Activated naive CD4-positive, alpha-beta T cell treated with anti-CD3 and anti-CD28 coated beads, Interleukin-2, amount 50 U/mL, for 16 hours (primary cell): ENCODE measurements around the gene PAH.

Experiments
- DNase-seq: peaks from one replicate; pipeline ENCODE4 v3.0.0-alpha.2; 2020

PAH gene

DNA sequence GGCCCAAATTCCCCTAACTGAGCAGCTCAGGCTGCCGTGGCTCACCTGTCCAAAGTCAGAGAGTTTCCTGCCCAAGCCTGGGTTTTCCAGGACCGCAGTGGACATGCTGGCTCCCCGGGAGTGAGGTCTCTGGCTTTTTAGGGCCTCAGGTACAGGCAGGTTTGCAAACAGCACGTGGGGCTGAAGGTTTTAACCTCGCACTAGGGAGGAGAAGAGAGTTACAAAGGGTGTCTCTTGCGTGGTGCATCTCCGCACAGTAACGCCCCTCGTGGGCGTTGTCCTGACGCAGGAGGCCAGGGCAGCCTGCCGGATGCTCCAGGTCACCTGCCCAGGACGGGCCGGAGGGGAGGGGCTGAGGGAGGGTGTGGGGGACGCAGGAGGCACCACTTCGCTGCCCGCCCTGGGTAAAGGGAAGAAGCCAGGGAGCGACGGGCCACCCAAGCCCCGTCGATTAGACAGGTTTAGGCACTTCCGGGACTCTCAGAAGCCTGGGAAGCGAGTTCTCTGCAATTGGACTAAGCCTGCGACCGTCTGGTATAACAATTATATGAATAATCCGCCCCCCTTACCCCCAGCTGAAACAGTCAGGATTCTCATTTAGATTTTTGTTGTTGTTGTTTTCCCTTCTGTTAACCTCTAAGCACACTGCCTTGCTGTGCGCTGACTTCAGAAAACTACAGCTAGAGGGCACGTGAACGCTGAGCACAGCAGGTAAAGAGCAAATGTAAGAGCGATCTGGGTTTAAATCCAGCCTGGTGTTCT lies at the start of gene PAH:
TSS of gene PAH (minus strand) at position 219 of the 762 bp plus-strand sequence. CDS start at position 105, 114 bp downstream.
- no peak for DNase-seq

DNA sequence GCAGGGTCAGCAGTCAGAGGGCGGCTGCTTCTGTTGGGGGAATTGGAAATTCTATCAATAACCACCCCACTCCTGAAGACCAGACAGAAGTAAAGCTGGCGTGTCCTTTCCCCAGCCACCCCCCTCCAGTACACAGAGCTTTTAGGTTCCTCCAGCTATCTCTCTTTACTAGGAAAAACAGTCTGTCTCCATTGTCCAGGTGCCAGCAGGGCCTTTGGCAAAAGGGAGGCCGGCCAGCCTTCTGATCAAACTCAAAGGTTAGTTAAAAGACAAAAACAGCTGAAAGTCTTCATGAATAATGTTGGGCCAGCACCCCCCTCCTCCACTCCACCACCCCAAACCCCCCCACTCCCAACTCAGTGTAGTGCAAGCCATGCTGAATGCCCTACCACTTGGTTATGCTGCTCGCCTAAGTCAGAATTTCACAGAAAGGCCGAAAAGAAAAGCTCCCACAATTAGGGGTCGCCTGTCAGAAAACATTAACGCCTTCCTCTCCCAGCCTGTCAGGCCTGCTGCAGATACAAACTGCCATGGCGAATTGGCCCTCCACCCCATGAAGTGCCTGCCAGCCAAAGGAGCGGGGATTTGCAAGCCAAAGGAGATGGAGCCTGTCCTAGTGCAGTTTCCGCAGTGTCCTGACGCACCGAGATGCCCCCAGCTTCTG lies 49.3 kb upstream of the PAH start:
- DNase-seq, result no peak

DNA sequence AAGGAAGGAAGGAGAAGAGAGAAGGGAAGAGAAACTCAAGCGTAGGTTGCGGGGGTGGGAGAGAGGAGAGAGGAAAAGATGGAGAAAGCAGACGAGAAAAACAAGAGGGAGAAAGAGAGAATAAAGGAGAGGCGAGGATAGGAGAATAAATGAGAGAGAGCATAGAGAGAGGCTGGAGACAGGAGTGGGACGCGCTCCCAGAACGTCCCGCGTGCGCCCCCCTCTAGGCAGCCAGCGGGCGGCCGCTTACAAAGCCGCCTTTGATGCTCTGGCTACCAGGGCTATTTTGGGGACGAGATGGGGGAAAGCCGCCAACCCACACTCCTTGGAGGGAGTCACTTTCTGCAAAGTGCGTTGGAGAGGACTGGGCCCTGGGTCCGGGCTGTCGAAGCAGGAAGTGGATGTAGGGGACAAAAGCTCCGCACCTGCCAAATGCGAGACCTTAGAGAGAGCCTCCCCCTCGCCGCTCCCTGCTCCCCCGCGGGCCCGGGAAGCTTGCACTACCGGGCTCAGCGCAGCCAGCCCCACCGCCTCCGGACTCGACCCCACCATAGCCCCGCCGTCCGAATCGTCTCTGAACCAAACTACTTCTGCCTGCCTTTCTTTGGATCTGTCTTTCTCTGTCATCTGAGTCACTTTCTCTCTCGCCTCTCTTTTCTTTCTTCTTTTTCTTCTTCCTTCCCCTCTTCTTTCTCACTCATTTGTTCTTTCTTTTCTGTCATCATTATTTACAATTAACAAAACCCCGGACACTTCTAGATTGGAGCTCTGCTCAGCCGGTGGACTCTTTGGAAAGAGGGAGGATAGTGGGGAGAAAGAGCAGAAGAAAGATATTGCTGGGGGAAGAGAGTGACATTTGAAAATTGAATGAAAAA lies 48.5 kb upstream of the PAH start:
- DNase-seq, result no peak

DNA sequence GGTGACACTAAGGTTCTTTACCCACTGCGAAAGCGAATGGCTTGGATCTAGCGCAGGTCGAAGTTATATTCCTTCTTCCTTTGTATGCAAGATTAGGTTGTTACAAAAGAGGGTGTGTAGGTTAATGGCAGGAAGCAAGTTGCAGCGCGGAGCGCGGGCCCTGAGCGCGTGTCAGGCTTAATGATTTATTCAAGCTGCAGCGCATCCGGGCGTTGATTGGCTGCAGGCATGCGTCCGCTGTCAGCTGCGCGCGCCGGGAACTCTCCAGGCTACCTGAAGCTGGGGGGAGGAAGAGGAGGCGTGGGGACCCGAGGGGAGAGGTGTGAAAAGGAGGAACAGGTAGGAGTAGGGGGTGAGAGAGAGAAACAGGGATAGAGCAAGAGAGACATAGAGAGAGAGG lies 47.8 kb upstream of the PAH start:
- DNase-seq, result no peak

DNA sequence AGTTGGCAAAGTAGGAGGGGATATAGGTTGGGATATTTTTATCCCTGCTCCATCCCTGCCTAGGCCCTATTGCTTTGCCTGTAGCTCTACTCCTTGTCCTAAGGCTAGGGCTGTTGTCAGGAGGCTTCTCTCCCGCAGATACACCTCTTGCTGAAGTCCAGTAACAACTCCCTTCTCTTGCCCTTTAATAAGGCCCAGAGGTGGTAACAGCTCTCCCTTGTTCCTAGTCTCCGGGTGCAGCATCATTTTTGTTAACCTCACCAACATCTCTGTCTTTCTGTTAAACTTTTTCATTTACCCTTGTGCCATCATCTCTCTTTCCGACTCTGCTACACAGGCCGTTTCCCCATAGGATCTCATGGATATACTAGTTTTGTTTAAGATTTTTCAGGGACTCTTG lies 46.8 kb upstream of the PAH start:
- DNase-seq, result no peak

DNA sequence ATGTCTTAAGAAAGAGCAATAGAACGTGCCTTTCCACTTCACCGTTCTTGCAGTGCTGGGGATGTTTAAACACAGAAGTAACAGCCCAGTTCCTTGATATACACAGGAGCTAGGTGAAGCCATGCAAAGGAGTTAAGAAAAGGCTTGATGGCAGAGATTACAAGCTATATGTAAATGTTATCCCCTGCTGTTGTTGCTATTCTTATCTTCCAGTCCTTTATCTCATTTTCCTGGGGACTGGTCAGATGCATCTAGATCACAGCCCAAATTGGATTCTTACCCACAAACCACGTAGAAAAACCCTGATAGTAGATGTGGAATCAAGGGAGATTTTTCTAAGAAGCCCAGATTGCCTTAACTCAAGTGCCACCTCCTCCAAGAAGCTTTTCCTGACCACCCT lies 45.9 kb upstream of the PAH start:
- DNase-seq, result no peak

DNA sequence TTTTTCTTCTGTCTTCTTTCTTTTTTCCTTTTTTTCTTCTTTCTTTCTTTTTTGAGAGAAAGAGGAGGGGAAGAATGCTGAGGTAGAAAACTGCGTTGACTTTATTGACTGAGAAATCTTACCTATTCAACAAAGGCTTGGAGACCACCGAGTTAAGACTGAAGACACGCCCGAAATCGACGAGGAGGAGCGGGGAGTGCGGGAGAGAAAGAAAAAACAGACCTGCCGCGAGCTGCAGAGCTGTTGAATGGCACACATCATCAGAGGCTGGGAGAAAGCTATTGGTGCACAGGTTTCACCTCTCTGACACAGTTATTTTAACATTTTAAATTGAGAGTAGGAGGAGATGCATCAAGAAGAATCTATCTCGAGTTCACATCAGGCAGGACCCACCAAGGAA lies 45.5 kb upstream of the PAH start:
- DNase-seq, result no peak

DNA sequence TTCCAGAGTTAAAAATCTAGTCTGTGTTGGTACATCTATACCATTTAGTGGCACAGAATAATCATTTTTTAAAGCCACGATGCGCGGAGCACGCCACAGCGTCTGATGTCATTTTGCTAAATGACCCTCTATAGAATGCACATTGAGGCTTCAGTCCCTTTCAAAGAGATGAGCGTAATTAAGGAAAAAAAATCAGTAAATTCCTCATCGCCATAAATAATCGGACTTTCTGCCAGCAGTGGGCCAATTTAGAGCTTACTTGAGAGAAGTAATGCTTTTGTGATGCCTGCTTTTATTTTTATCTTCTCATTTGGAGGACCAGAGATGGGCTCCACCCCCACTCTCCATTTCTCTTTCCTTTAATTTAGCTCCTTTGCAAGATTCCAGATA lies 44.4 kb upstream of the PAH start:
- no peak for DNase-seq

DNA sequence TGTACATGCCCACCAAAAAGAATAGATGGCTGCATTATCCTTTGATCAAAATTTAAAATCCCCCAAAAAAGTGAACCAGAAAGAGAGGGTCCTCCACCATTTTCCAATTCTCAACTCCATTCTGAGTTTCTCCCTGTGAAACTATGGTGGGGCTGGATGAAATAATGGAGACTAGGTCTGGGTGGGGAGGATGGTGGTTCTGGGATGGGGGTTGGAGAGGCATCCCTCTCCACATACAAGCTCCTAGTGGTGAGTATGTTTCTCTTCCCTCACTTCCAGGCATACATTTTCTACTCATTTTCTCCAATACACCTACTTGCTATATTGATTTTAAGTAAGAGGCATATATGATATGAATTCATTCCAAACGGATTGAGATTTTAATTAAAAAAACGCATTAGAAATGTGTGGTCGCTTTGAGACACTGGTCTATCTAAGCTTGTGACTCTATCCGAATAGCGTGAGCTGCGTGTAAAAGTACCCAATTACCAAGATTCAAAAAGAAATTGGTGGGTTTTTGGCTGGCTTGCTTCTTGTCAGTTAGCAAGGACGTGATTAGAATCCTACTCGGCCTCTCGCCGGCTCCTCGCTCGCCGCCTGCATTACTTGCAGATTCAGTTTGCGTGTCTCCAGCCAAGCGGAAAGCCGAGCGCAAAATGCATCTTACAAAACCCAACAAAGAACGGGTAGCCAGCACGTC lies 43.9 kb upstream of the PAH start:
- no peak for DNase-seq

DNA sequence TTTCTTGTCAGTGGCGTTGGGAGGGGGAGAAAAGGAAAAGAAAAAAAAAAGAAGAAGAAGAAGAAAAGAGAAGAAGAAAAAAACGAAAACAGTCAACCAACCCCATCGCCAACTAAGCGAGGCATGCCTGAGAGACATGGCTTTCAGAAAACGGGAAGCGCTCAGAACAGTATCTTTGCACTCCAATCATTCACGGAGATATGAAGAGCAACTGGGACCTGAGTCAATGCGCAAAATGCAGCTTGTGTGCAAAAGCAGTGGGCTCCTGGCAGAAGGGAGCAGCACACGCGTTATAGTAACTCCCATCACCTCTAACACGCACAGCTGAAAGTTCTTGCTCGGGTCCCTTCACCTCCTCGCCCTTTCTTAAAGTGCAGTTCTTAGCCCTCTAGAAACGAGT lies 42.3 kb upstream of the PAH start:
- no peak for DNase-seq

DNA sequence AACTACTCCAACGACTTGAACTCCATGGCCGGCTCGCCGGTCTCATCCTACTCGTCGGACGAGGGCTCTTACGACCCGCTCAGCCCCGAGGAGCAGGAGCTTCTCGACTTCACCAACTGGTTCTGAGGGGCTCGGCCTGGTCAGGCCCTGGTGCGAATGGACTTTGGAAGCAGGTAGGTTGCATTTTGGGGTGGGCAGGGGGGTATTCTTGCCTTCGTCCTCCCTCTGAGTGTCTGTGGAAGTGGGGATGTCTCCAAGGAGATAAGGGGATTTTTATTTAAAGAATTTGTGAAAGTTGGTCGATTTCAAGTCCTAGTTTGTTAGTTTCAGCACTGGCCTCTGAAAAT lies 41.8 kb upstream of the PAH start:
- DNase-seq, result no peak

DNA sequence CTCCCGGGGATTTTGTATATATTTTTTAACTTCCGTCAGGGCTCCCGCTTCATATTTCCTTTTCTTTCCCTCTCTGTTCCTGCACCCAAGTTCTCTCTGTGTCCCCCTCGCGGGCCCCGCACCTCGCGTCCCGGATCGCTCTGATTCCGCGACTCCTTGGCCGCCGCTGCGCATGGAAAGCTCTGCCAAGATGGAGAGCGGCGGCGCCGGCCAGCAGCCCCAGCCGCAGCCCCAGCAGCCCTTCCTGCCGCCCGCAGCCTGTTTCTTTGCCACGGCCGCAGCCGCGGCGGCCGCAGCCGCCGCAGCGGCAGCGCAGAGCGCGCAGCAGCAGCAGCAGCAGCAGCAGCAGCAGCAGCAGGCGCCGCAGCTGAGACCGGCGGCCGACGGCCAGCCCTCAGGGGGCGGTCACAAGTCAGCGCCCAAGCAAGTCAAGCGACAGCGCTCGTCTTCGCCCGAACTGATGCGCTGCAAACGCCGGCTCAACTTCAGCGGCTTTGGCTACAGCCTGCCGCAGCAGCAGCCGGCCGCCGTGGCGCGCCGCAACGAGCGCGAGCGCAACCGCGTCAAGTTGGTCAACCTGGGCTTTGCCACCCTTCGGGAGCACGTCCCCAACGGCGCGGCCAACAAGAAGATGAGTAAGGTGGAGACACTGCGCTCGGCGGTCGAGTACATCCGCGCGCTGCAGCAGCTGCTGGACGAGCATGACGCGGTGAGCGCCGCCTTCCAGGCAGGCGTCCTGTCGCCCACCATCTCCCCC lies 41.2 kb upstream of the PAH start:
- no peak for DNase-seq

DNA sequence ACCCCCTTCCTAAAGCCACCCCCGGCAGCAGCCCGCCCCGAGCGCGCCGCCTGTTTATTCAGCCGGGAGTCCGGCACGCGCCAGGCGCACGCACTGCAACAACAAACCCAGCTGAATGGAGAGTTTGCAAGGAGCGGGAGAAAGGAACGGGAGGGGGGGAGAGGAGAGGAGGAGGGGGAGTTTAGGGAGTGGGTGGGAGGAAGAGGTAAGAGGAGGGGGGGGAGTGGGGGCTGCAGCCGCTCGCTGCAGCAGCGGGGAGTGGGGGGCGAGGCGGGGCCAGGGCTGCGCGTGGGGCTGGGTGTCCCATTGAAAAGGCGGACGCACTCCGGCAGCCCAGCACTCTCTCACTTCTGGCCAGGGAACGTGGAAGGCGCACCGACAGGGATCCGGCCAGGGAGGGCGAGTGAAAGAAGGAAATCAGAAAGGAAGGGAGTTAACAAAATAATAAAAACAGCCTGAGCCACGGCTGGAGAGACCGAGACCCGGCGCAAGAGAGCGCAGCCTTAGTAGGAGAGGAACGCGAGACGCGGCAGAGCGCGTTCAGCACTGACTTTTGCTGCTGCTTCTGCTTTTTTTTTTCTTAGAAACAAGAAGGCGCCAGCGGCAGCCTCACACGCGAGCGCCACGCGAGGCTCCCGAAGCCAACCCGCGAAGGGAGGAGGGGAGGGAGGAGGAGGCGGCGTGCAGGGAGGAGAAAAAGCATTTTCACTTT lies 40.5 kb upstream of the PAH start, which contains the start of gene ASCL1:
TSS of gene ASCL1 (plus strand) at position 336 of the 712 bp plus-strand sequence. CDS start 571 bp downstream, outside the sequence.
- DNase-seq, result no peak

DNA sequence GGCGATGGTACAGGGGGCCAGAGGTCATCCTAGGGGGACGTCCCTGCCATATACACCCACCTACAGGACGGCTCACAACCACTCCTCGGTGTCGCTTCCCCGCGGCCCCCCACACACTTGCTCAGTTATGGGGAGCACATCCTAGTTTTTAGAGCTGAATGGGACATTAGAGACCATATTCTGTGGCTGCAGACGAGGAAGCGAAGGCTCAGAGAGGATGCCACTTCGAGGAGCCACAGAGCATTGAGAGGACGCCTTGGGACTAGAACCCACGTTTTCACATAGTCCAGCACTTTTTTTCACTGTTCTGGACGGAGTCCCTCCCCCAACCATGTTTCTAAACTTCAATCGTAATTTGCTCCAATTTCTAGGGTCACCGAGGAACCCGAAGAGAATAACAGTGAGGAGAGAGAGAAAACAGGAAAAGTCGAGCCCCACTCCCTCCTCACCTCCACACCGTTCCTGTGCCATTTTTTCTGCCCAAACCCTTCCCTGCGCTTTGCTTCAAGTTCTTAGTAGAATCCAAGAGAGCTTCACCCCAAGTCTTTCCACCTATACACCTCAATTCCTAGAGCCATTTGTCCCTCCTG lies 39.8 kb upstream of the PAH start:
- DNase-seq, result no peak

DNA sequence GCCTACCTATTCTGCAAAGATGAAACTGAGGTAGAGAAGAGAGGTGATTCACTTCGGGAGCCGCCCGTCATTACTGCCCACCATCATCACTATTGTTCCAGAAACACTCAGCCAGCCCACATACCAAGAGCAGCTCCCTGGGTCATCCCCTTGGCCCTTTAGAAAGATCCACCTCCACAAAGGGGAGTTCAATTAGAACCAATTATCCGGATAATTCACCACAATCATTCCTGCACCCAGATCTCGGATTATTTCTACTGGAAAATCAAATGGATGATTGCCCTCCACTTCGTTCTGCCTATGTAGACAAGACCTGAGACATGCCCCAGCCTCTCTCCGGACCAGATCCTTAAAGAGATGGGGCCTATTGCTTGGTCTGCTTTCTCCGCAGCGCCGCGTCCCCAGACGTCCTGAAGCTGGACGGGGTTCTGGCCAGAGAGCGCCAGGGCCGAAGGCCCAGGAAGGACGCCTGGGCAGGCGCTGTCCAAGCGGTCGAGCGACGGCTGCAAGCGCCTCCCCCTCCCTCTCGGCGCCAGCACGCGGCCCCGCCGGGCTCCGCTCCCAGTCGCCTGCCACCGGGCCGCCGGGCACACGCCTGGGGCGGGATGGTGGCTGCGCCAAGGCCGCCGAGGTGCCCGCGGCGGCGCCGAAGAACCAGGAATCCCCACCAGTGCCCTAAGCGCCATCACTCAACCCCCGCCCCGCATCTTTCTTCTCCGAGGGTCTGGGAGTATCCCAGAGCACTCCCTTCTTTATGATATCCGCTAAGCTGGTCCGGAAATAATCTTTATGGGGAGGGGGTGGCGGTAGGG lies 39.1 kb upstream of the PAH start:
- no peak for DNase-seq

DNA sequence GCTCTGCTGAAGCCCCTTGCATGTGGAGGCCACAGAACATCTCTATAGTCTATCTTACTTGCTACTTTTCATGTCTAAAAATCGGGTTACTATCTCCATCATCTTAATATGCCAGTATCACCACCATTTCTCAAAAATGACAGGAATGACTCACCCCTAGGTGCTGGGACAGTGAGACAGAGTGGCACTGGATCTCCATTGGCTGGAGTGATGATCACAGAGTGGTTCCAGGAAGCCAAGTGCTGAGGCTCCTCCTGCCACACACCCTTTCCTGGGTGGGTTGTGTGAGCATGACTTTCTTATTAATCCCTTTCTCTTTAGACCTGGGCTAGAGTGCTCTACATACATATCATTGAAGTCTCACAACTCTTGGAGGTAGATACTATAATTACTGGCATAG lies 37.1 kb upstream of the PAH start:
- no peak for DNase-seq

DNA sequence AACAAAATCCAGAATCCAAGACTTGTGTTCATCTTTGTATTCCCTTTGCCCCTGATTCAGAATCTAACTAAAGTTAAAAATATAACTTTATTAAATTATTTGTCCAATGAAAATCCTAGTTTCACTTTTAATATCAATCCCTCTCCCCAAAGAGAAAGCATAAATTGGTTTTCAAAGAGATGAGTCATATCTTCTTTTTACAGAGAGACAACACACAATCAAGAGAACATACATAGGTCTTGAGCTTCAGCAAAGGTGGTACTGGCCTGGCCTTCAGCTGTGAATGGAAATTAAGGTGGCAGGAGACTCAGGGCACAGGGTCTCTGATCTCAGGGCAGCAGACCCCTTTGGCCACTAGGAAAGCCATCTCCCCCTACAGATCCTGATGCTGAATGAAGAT lies 36.2 kb upstream of the PAH start:
- no peak for DNase-seq

DNA sequence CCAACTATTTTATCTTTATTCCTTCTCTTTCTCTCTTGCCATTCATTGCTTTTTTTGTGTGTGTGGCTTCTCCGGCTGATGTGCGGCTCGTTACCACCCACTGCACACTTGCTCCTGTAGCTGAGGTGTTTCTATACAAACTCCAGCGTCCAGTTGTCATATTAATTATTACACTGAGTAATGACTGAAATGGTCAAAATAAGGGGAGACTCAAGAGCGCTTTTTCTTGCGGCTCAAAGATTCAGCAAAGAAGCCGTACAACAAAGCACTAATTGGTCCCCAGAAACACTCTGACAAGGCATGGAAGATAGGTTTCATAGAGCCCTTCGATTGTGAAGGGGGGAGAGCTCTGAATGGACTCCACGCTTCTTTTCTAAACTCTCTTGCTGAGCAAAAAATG lies 34.8 kb upstream of the PAH start:
- DNase-seq, result no peak

DNA sequence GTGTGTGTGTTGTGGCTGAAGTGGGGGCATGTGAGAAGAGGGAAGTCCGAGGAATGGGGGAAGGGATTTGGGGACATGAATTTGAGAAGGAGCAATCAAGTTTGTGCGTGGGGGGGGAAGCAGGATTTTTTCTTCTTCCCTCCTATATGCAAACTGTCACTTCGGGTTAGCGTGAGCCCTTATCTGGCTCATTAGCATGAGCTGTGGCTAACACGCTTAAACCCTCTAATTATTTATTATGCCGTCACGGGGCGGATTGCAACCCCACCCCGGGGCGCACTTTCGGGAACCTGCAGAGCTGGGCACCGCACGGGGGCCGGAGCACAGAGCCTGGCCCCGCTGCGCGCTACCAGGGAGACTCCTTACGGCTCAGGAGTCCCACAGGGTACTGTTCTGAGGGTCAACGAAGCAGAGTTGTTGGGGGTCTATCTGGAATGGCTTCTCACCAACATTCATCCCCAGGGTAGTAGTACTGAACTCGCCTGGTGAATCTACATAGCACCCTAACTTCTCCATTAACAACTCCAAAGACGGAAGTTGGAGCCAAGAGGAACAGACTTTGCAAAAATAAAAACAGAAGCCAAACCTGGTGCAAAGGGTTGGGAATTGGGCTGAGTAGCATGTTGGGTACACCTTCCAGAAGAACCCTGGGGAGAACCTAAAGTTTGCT lies 34.0 kb upstream of the PAH start:
- no peak for DNase-seq
